Prostate gland (tissue), 2 donors: Measurements from ENCODE around the gene FAM98A.

Experiments
- POLR2AphosphoS5 ChIP-seq: sonication (generic); formaldehyde crosslinking; IDR thresholded peaks from one replicate; pipeline ENCODE4 v1.6.1; 2017; ENCODE audit warnings: antibody characterized with exemption
- TF ChIP-seq, protein P1 (sequence below), 4 experiments: fragments of 200-600 bp in 2 of 4; fragments of 450-650 bp in 2 of 4; sonication (generic) in 2 of 4; IDR thresholded peaks; 1 replicate in 3 of 4; 2 replicates in 1 of 4; pipeline ENCODE4 v1.5.1; 2016 to 2019; ENCODE audit warnings: antibody characterized with exemption in 4 of 4, mild to moderate bottlenecking in 2 of 4, moderate library complexity in 2 of 4

DNA sequence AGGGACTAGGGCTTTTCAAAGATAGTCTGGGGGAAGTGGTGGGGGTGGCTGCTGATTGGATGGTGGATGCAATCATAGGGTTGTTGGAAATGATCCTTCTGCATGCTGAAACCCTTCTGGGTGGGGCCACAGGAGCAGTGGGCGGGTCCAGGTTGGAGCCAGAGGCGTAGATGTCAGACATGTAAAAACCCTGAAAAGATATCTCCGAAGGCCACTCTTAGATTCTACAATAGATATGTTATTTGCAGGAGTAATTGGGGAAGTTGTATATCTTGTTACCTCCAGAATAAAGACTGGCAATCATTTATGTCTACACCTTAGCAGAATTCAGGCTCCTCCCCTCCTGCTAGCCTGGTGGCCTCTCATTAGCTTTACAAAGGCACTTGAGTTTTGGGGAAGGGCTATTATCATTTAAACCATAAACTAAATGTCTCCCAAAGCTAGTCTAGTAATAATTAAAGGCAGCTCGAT is 8.2 kb upstream of the FAM98A start:
- TF ChIP-seq, protein P1, sequence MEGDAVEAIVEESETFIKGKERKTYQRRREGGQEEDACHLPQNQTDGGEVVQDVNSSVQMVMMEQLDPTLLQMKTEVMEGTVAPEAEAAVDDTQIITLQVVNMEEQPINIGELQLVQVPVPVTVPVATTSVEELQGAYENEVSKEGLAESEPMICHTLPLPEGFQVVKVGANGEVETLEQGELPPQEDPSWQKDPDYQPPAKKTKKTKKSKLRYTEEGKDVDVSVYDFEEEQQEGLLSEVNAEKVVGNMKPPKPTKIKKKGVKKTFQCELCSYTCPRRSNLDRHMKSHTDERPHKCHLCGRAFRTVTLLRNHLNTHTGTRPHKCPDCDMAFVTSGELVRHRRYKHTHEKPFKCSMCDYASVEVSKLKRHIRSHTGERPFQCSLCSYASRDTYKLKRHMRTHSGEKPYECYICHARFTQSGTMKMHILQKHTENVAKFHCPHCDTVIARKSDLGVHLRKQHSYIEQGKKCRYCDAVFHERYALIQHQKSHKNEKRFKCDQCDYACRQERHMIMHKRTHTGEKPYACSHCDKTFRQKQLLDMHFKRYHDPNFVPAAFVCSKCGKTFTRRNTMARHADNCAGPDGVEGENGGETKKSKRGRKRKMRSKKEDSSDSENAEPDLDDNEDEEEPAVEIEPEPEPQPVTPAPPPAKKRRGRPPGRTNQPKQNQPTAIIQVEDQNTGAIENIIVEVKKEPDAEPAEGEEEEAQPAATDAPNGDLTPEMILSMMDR (IDR thresholded peaks at IDR 0.05), result no peak
- TF ChIP-seq POLR2AphosphoS5, result no peak
